Right hindlimb (tissue), 1 donor: ENCODE measurements around the gene TMEM233.

Experiments used
- DNase-seq: peaks from one replicate; pipeline ENCODE4 v3.0.0-alpha.2; 2018

Gene TMEM233

GRCh38 chr12:119659289-119659897 lies 65.8 kb downstream of the TMEM233 start:
- DNase-seq = no peak

- no peak for DNase-seq
Observed at GRCh38 chr12:119660076-119660475, 66.5 kb downstream of the TMEM233 start.

- no peak for DNase-seq
Observed at GRCh38 chr12:119661882-119662281, 68.3 kb downstream of the TMEM233 start.

- no peak for DNase-seq
Observed at GRCh38 chr12:119664642-119665041, 71.1 kb downstream of the TMEM233 start.

GRCh38 chr12:119665164-119665929 lies 71.8 kb downstream of the TMEM233 start:
- no peak for DNase-seq

- no peak for DNase-seq
Observed at GRCh38 chr12:119666226-119666795, 72.7 kb downstream of the TMEM233 start.

- no peak for DNase-seq
Observed at GRCh38 chr12:119666900-119667576, 73.5 kb downstream of the TMEM233 start.

- DNase-seq = peak; percentile 96
Observed at GRCh38 chr12:119667577-119668323, 74.2 kb downstream of the TMEM233 start, which contains the start of gene PRKAB1. Gene PRKAB1 (plus strand): TSS chr12:119668133. CDS start chr12:119668245, 112 bp downstream.

GRCh38 chr12:119668324-119668841 lies 74.8 kb downstream of the TMEM233 start:
- no peak for DNase-seq

- no peak for DNase-seq
Observed at GRCh38 chr12:119669744-119670472, 76.3 kb downstream of the TMEM233 start.

- no peak for DNase-seq
Observed at GRCh38 chr12:119671070-119671469, 77.5 kb downstream of the TMEM233 start.

GRCh38 chr12:119672194-119672593 lies 78.6 kb downstream of the TMEM233 start:
- no peak for DNase-seq

- DNase-seq = no peak
Observed at GRCh38 chr12:119673634-119674033, 80.1 kb downstream of the TMEM233 start.

GRCh38 chr12:119674560-119674959 lies 81.0 kb downstream of the TMEM233 start:
- DNase-seq = no peak

GRCh38 chr12:119676022-119676421 lies 82.4 kb downstream of the TMEM233 start:
- DNase-seq = no peak

- DNase-seq = no peak
Observed at GRCh38 chr12:119676573-119676972, 83.0 kb downstream of the TMEM233 start.

- DNase-seq = no peak
Observed at GRCh38 chr12:119678459-119678858, 84.9 kb downstream of the TMEM233 start.

GRCh38 chr12:119679081-119679480 lies 85.5 kb downstream of the TMEM233 start:
- DNase-seq = no peak

- no peak for DNase-seq
Observed at GRCh38 chr12:119679490-119679889, 85.9 kb downstream of the TMEM233 start.

GRCh38 chr12:119681111-119681510 lies 87.5 kb downstream of the TMEM233 start:
- DNase-seq = no peak

GRCh38 chr12:119681728-119682638 lies 88.4 kb downstream of the TMEM233 start:
- no peak for DNase-seq
